NCI-H187 (cell line): ENCODE measurements around the gene TMEM101.
"Not testable (repeated sequence)": the region's sequence is repeated elsewhere in the genome, so short reads cannot be mapped to it uniquely, and the experiment has no call there.

ENCODE experiments used
- DNase-seq, 2 experiments: peaks; one replicate each; lab custom pipeline; 2025; lab: John Stamatoyannopoulos, UW

Gene TMEM101

GRCh38 chr17:44023545-44024270 lies 8.9 kb upstream of the TMEM101 start:
- DNase-seq = no peak

GRCh38 chr17:44022246-44022645 lies 7.5 kb upstream of the TMEM101 start:
- DNase-seq = no peak

- DNase-seq = not testable (repeated sequence)
Measured at GRCh38 chr17:44021227-44021626, 6.5 kb upstream of the TMEM101 start.

GRCh38 chr17:44014133-44014436 lies 678 bp downstream of the TMEM101 start:
- DNase-seq = no peak

GRCh38 chr17:44012874-44013273 lies 1.9 kb downstream of the TMEM101 start:
- no peak for DNase-seq

- DNase-seq = no peak
Measured at GRCh38 chr17:44012391-44012790, 2.4 kb downstream of the TMEM101 start.

- DNase-seq = no peak
Measured at GRCh38 chr17:44011876-44012275, 2.9 kb downstream of the TMEM101 start.

GRCh38 chr17:44010966-44011647 lies 3.7 kb downstream of the TMEM101 start:
- no peak for DNase-seq

GRCh38 chr17:44008205-44008909 lies 6.4 kb downstream of the TMEM101 start:
- no peak for DNase-seq

GRCh38 chr17:44007346-44008204 lies 7.2 kb downstream of the TMEM101 start:
- DNase-seq = no peak

- peak; percentile 94 to 95 for DNase-seq
Measured at GRCh38 chr17:44006598-44007345, 8.0 kb downstream of the TMEM101 start.

- DNase-seq = no peak
Measured at GRCh38 chr17:44006272-44006597, 8.5 kb downstream of the TMEM101 start.

- no peak for DNase-seq
Measured at GRCh38 chr17:44005527-44006271, 9.1 kb downstream of the TMEM101 start.

- DNase-seq = no peak
Measured at GRCh38 chr17:44004761-44005526, 9.8 kb downstream of the TMEM101 start.

GRCh38 chr17:44004077-44004760 lies 10.5 kb downstream of the TMEM101 start, which contains the start of gene NAGS:
Gene NAGS (plus strand): TSS chr17:44004622. CDS start chr17:44004664, 42 bp downstream.
- no peak for DNase-seq

- no peak for DNase-seq
Measured at GRCh38 chr17:44002141-44002848, 12.5 kb downstream of the TMEM101 start.

GRCh38 chr17:44001461-44001920 lies 13.3 kb downstream of the TMEM101 start:
- no peak for DNase-seq

GRCh38 chr17:44000871-44001460 lies 13.8 kb downstream of the TMEM101 start:
- no peak for DNase-seq
